NCI-H1930 (cell line): ENCODE data around the gene FAM227B.
"Not testable (repeated sequence)": the region's sequence is repeated elsewhere in the genome, so short reads cannot be mapped to it uniquely, and the experiment has no call there.

ENCODE experiments used
- DNase-seq, 2 experiments: peaks; one replicate each; lab custom pipeline; 2025; lab: John Stamatoyannopoulos, UW

The FAM227B gene

DNA sequence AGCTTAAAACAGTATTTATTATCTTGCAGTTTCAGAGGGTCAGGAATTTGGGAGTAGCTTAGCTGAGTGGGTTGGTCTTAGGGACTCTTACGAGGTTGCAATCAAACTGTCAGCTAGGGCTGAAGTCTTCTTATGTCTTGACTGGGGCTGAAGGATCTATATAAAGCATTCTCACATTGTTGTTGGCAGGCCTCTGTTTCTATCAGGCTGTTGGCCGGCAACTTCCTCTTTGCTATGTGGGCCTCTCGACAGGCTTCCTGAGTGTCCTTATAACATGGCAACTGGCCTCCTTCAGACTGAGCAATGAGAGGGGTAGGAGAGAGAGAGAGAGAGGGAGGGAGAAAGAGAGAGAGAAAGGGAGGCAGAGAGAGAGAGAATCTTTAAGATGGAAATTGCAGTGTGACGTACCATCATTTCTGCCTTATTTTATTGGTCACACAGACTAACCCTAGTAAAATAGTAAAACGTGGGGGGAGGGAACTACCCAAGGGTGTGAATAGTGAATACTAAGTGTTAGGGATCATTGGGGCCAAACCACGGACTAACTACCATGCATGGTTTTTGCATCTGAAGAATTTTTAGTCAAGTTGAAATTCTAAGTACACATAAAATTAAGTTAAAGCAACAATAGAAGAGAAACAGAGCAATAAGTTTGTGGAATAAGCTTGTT, 181.5 kb downstream of the FAM227B start:
- no peak for DNase-seq

DNA sequence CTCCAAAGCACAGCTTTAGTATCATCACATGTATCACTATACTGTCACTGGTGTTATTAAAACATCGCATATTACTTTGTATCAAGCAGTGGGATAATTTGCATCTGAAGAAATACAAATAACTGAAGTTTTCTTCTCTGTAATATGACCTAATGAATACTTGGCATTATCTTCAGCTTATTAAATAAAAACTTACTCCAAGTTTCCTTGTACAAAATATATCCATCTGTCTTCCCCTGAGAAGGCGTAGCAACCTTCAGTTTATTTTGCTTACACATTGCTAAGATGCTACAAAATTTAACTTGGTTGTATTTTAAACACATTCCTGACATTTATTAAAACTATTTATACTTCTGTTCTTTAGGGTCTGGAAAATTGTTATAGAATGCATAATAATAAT, 183.9 kb downstream of the FAM227B start:
- DNase-seq = no peak

DNA sequence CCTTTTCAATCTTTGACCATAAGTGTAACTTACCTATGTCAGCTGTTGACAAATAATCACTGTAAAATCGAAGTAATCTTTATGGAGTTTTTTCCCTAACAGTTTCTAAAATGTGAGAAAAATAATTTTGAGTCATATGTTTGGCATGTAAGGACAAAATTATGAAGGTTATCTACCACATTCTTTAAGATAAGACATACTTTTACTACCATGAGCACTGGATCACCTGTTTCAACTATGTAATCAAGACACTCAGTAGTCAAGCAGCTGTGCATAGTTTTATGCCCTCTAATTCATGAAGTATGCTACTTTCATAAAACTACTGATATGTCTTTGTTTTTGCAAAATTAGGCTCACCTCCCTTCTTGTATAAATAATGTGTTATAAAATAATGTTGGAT, 185.4 kb downstream of the FAM227B start:
- no peak for DNase-seq

DNA sequence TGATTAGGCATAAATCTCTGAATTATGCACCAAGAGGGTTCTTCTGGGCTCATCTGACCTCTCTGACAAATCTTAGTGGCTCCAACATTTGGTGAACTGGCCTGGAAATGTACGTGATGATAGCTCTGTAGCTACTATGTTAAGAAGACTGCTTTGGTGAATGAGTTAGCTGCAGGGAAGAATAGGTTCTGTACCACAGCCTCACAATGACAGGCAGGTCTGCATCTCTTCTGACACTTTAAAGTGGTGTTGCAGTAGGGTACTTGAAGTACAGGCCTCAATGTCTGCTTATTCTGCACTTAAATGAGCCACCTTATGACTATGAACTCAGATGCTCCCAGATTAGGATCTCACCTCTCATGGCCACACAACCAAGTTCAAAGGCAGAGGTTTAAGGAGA, 190.6 kb downstream of the FAM227B start:
- DNase-seq = no peak

DNA sequence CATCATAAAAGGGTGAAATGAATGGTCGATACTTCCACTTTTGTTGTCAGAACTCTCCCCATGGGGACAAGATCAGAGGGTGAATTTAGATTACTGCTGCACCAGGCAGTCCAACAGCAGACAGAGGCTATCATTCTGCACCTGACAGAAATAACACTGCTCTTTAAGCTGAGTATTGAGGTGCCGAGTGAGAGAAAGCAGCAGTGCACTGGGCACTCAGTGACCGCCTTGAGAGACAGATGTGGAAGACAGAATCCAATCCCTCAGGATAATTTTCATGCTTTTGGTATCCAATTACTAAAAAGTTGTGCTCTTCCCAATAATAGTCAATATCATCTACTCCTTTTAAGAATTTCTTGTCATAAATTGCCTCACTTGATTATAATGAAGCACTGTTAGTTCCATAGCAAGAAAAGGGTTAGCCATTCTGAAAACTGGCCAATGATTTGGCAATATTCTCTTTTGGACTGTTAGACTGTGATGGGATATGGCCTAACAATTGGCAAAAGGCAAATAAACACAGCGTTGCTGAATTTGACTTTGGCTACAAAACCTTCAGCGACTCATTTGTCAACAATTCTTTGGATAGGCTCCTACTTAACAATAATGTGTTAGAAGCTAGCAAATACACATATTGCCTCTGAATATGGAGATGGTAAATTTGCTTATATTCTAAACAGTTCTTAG, 192.1 kb downstream of the FAM227B start:
- DNase-seq = no peak

- DNase-seq = no peak
Measured at GRCh38 chr15:49427372-49427771, 193.2 kb downstream of the FAM227B start.

GRCh38 chr15:49424954-49425353, 195.7 kb downstream of the FAM227B start:
- no peak for DNase-seq

GRCh38 chr15:49423901-49424550, 196.6 kb downstream of the FAM227B start:
- DNase-seq = no peak

GRCh38 chr15:49423021-49423420, 197.6 kb downstream of the FAM227B start, which contains the start of gene FGF7:
Gene FGF7 (plus strand): TSS chr15:49423242. CDS start chr15:49424298, 1,056 bp downstream.
- DNase-seq = no peak

GRCh38 chr15:49421991-49422390, 198.6 kb downstream of the FAM227B start:
- DNase-seq = peak in 1 of 2 experiments; percentile 14

- no peak for DNase-seq
Measured at GRCh38 chr15:49418811-49419210, 201.8 kb downstream of the FAM227B start.

DNA sequence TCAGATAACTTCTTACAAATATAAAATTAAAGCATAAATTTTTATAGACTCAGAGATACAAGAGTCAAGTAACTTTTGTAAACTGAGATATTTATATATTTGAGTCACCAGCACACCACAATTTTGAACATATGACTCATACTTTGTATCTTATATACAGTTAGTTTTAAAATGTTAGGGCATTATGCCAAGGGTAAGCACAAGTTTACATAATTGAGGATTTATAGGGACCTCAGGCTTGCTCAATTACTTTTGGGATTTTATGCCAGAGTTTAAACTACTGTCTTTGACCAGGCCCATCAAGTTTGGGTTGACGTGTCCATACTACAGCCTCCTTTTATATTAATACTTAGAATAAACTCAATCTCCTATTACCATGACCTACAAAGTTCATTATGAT, 205.0 kb downstream of the FAM227B start:
- no peak for DNase-seq

DNA sequence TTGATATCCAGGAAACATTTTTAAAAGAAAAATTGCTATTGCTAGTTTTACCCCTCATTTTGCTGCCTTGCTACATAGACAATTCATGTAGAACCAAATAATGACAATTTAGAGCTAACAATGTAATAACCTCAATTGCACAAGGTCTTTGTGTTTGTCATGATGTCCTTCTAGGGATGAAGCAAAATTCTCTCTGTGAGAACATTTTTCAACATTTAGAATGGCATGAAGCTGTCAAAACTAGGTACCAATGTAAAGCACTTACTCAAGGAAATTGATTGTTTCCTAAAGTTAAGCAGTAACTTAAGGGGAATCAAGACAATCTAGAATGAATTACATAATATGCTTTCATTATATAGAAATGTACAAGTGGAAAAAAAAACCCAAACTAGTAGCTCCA, 205.5 kb downstream of the FAM227B start:
- no peak for DNase-seq

DNA sequence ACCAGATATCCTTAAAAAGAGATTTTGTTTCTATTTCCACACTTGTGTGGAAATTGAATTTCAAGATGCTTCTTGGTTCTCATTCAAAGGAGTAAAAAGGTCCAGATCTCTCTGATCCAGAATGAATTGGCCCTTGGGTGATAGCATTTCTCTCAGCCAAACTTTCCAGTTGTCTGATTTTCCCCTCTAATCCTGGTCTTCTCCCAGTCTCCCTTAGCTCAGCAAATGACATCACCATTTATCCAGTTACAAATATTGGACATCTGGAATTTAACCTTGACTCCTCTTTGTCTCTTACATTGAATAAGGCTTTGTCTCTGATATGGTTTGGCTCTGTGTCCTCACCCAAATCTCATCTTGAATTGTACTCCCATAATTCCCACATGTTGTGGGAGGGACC, 207.8 kb downstream of the FAM227B start:
- no peak for DNase-seq

DNA sequence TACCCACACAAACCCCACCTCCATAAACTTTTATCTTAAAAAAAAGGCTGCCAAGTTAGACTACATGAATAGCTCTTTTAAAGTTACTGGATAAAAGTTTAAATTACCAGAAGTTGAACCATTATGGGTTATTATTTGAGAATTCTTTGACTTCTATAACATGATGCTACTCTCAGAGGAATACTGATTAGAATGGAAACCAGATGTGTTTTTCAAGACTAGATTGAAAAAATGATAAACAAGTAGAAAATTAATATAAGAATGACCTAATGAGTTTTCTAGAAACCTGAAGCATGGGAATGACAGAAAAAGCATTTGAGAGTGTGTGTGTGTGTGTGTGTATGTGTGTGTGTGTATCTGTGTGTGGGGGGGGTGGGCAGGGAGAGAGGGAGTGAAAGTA, 210.0 kb downstream of the FAM227B start:
- DNase-seq = no peak

DNA sequence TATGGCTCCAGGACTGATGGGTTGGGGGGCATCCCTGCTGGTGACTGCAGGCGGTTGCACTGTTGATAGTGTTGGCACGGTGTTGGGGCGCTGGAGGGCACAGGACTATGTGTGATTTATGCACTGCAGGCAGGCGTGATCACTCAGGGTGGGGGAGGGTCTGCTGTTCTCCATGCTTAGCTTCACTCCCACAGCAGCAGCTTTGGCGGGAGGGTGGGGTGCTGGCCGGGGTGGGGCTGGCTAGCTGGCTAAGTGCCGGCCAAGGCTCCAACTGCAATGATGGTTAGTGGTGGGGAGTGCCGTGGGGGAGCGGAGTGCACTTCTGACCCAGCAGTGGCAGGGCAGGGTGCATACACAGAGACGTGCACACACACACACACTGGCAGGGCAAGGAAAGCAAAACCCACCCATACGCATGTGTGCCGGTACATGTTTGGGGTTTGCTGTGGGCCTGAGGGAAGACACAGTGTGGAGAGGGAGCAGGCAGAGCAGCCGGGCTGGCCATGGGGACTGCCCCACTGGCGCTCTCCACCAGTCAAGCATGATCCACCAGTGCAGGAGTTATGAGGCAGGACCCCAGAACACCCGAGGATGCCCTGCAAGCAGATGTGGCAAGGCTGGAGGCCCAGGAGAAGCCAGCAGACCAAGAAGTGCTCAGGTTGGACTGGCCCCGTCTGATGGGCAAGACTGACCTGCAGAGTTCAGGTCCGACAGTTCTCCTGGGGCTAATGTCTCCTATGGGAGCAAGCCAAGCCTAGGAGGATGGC, 214.1 kb downstream of the FAM227B start:
- no peak for DNase-seq

- not testable (repeated sequence) for DNase-seq
Measured at GRCh38 chr15:49402515-49403296, 217.9 kb downstream of the FAM227B start.

DNA sequence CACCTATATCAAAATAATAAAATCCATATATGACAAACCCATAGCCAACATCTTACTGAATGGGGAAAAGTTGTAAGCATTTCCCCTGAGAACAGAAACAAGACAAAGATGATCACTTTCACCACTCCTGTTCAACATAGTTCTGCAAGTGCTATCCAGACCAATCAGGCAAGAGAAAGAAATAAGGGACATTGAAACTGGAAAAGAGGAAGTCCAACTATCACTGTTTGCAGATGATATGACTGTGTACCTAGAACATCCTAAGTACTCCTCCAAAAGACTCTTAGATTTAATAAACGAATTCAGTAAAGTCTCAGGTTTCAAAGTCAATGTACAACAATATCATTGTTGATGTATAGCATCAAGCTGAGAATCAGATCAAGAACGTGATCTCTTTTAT, 233.1 kb downstream of the FAM227B start:
- DNase-seq = no peak

DNA sequence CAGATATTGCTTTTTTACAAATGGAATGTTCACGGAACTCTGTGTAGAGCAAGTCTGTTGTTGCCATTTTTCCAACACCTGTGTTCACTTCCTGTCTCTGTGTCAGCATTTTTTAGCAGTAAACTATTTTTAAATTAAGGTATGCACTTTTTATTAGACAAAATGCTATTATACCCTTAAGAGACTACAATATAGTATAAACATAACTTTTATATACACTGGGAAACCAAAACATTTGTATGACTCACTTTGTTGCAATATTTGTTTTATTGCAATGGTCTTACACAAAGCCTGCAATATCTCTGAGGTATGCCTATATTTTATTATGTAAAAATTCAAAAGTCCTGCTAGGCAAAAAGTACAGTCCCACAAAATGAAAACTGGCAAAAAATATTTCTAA, 237.4 kb downstream of the FAM227B start:
- no peak for DNase-seq

DNA sequence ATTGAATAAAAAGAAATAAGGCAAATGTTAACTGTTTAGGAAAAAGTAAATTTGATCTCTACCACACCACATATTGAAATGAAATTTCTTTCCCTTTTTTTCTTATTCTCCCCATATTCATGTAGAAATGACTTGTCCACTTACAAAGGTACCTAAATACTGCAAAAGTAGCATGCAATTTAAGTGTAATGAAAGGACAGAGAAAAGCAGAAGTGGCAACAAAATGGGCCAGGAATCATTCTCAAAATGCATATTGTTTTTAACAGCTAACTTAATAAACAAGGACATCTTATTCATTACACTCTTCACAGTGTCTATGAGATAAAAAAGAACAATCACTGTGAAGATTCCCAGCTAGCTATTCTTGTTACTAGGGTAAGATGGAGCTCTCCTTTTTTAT, 238.2 kb downstream of the FAM227B start:
- no peak for DNase-seq

DNA sequence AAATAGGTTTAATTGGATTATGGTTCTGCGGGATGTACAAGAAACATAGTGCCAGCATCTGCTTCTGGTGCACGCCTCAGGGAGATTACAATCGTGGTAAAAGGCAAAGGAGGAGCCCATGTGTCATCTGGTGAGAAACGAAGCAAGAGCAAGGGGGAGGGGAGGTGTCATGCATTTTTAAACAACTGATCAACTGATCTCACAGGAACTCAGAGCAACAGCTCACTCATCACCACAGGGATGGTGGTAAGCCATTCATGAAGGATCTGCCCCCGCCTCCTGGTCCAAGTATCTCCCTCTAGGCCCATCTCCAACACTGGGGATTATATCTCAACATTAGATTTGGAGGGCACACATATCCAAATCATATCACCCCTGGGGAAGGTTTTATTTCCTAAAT, 239.7 kb downstream of the FAM227B start:
- no peak for DNase-seq

DNA sequence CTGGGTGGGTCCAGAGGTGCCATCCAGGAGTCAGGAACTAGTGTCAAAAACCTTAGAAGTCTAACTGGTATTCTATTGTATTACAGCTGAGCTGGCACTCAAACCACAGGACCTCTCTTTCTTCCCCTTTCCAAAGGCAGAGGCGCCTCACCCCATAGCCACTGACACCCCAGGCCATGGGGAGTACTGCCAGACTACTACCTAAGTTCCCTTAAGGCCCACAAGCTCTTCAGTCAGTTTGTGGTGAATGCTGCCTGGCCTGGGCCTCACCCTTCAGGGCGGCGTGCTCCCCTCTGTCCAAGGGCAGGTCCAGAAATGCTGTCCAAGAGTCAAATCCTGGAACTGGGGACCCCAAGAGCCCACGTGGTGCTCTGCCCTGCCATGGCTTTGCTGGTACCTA, 240.6 kb downstream of the FAM227B start:
- no peak for DNase-seq
